Gastroesophageal sphincter (tissue), 4 donors: Measurements from ENCODE around the gene TMEM151A. TPM values are rescaled to one million over a fixed set of nuclear protein-coding genes. Genes with fewer than 3 reads are reported as not detected.
A peak's percentile ranks its signal among the peaks of the same experiment; 100 is the strongest.
"Not testable (repeated sequence)": the region's sequence is repeated elsewhere in the genome, so short reads cannot be mapped to it uniquely, and the experiment has no call there.

ENCODE experiments used
- ATAC-seq: fragments of 150-250 bp; one replicate; pipeline ENCODE4 v1.9.1; 2016; ENCODE audit warnings: mild to moderate bottlenecking, moderate library complexity
- H3K27ac ChIP-seq, 4 donors: fragments of 200-600 bp; sonication (generic) in 3 of 4; 1 replicate in 3 of 4; 2 replicates in 1 of 4; pipeline ENCODE4 v1.5.1; 2016 to 2019
- H3K27me3 ChIP-seq: fragments of 200-600 bp; sonication (generic); one replicate; pipeline ENCODE4 v1.5.1; 2019
- H3K36me3 ChIP-seq, 2 donors: fragments of 200-600 bp; sonication (generic); one replicate each; pipeline ENCODE4 v1.5.1; 2019; ENCODE audit warnings: control low read depth in 1 of 2
- H3K4me1 ChIP-seq, 3 donors: fragments of 200-600 bp; sonication (generic); 1 replicate in 2 of 3; 2 replicates in 1 of 3; pipeline ENCODE4 v1.5.1; 2016 to 2019; ENCODE audit warnings: control low read depth in 2 of 3
- H3K4me3 ChIP-seq, 2 donors: fragments of 200-600 bp; sonication (generic); one replicate each; pipeline ENCODE4 v1.5.1; 2019; ENCODE audit warnings: mild to moderate bottlenecking in 1 of 2, moderate library complexity in 1 of 2
- H3K9me3 ChIP-seq, 3 donors: fragments of 200-600 bp; sonication (generic); one replicate each; pipeline ENCODE4 v1.5.1; 2017 to 2019; ENCODE audit warnings: control low read depth in 2 of 3
- CTCF ChIP-seq, 4 experiments: fragments of 200-600 bp in 2 of 4; fragments of 450-650 bp in 2 of 4; sonication (generic) in 1 of 4; IDR thresholded peaks; one replicate each; pipeline ENCODE4 v1.5.1; 2017 to 2019; ENCODE audit warnings: antibody characterized with exemption in 4 of 4, mild to moderate bottlenecking in 2 of 4, moderate library complexity in 2 of 4
- EP300 ChIP-seq: sonication (generic); formaldehyde crosslinking; IDR thresholded peaks from one replicate; pipeline ENCODE4 v1.6.1; 2017; ENCODE audit warnings: antibody characterized with exemption, mild to moderate bottlenecking
- POLR2A ChIP-seq, 2 donors: fragments of 450-650 bp; IDR thresholded peaks; one replicate each; pipeline ENCODE4 v1.6.1; 2017; ENCODE audit warnings: antibody characterized with exemption in 2 of 2, mild to moderate bottlenecking in 2 of 2, moderate library complexity in 1 of 2
- POLR2AphosphoS5 ChIP-seq: sonication (generic); formaldehyde crosslinking; IDR thresholded peaks from one replicate; pipeline ENCODE4 v1.6.1; 2017; ENCODE audit warnings: antibody characterized with exemption
- WGBS, 2 donors: methylation state at CpG; one replicate each; pipeline ENCODE4 v1.1.5; 2018; ENCODE audit warnings: low coverage in 1 of 2; 5-methylcytosine and 5-hydroxymethylcytosine counted together
- total RNA-seq, 4 donors: library from RNA; depleted of rRNA; stranded (reverse); fragments of >200 nt; gene quantifications; one replicate each; pipeline ENCODE4 v1.1.0, GENCODE V29; 2016

TMEM151A gene
- total RNA-seq, 4 donors from 2014 or later = 0.66 TPM; not detected in 3

- H3K27ac ChIP-seq = no peak overlapping the region
- ATAC-seq = no peak
- WGBS, 2 donors = 20 to 51% methylated on average over 1 to 4 of the region's 8 CpGs
- H3K27me3 ChIP-seq = peaks cover 44% of the 10 kb centered on the region
- no peaks in the 10 kb centered on the region for H3K4me1 ChIP-seq
- no peaks in the 10 kb centered on the region for H3K9me3 ChIP-seq
- no peak overlapping the region for H3K4me3 ChIP-seq
- TF ChIP-seq EP300 (no peak), POLR2AphosphoS5 (no peak), CTCF (IDR thresholded peaks at IDR 0.05) (no peak), POLR2A (IDR thresholded peaks at IDR 0.05) (no peak)
- no peaks in the 10 kb centered on the region for H3K36me3 ChIP-seq
Measured at GRCh38 chr11:66297610-66298009, 5.9 kb downstream of the TMEM151A start.

- Histone ChIP-seq H3K9me3 (no peaks in the 10 kb centered on the region), H3K4me1 (no peaks in the 10 kb centered on the region), H3K4me3 (no peak overlapping the region), H3K36me3 (no peaks in the 10 kb centered on the region), H3K27me3 (peaks cover 28% of the 10 kb centered on the region), H3K27ac (no peak overlapping the region)
- TF ChIP-seq EP300 (no peak), CTCF (IDR thresholded peaks at IDR 0.05) (no peak), POLR2A (IDR thresholded peaks at IDR 0.05) (no peak), POLR2AphosphoS5 (no peak)
- WGBS, 2 donors = no CpG with 5 or more reads among the region's 3 CpGs
- ATAC-seq = no peak
Measured at GRCh38 chr11:66299186-66299585, 7.5 kb downstream of the TMEM151A start.

- 76 to 82% methylated on average over 8 to 12 of the region's 12 CpGs for WGBS, 2 donors
- no peak for ATAC-seq
- Histone ChIP-seq H3K27ac (no peak overlapping the region), H3K4me1 (no peaks in the 10 kb centered on the region), H3K36me3 (no peaks in the 10 kb centered on the region), H3K27me3 (no peaks in the 10 kb centered on the region), H3K9me3 (no peaks in the 10 kb centered on the region), H3K4me3 (no peak overlapping the region)
- TF ChIP-seq CTCF (IDR thresholded peaks at IDR 0.05) (no peak), EP300 (no peak), POLR2AphosphoS5 (no peak), POLR2A (IDR thresholded peaks at IDR 0.05) (no peak)
Measured at GRCh38 chr11:66302656-66303055, 11.0 kb downstream of the TMEM151A start.

GRCh38 chr11:66309475-66309874, 17.8 kb downstream of the TMEM151A start:
- peaks cover 0 to 27% (median 12%) of the 10 kb centered on the region in 3 donors for H3K4me1 ChIP-seq
- no peak for TF ChIP-seq POLR2A (IDR thresholded peaks at IDR 0.05)
- no peak for TF ChIP-seq CTCF (IDR thresholded peaks at IDR 0.05)
- no peak for TF ChIP-seq POLR2AphosphoS5
- TF ChIP-seq EP300 = no peak
- no peak overlapping the region for H3K4me3 ChIP-seq
- H3K27me3 ChIP-seq = no peaks in the 10 kb centered on the region
- 26 to 65% methylated on average over 3 of the region's 3 CpGs for WGBS, 2 donors
- H3K27ac ChIP-seq = no peak overlapping the region
- no peaks in the 10 kb centered on the region for H3K36me3 ChIP-seq
- H3K9me3 ChIP-seq = no peaks in the 10 kb centered on the region
- ATAC-seq = no peak

- Histone ChIP-seq H3K9me3 (no peaks in the 10 kb centered on the region), H3K27me3 (no peaks in the 10 kb centered on the region), H3K27ac (no peak overlapping the region), H3K36me3 (no peaks in the 10 kb centered on the region), H3K4me3 (no peak overlapping the region), H3K4me1 (peaks cover 0 to 36% (median 12%) of the 10 kb centered on the region in 3 donors)
- TF ChIP-seq POLR2AphosphoS5 = no peak
- no peak for TF ChIP-seq CTCF (IDR thresholded peaks at IDR 0.05)
- no peak for TF ChIP-seq EP300
- TF ChIP-seq POLR2A (IDR thresholded peaks at IDR 0.05) = no peak
- WGBS, 2 donors = 68 to 100% methylated on average over 1 to 8 of the region's 8 CpGs
- no peak for ATAC-seq
Measured at GRCh38 chr11:66310324-66310723, 18.6 kb downstream of the TMEM151A start.

- H3K4me3 ChIP-seq, H3K36me3 ChIP-seq, H3K9me3 ChIP-seq, ATAC-seq, H3K27me3 ChIP-seq: not testable (repeated sequence)
- WGBS, 2 donors = 86 to 100% methylated on average over 2 to 15 of the region's 18 CpGs
- peak overlapping the region in 1 of 4 donors; percentile 91 for H3K27ac ChIP-seq
- peaks cover 0 to 42% (median 12%) of the 10 kb centered on the region in 3 donors for H3K4me1 ChIP-seq
Measured at GRCh38 chr11:66310803-66311440, 19.2 kb downstream of the TMEM151A start.
